ENCODE results near the gene IGFLR1. TPM values are rescaled to one million over a fixed set of nuclear protein-coding genes. Genes with fewer than 3 reads are reported as not detected.
A peak's percentile ranks its signal among the peaks of the same experiment; 100 is the strongest.

Gene IGFLR1
- polyA plus RNA-seq, 1 of the 3 experiments (the other 2 are of a cell fraction), result 5.6 TPM

DNA sequence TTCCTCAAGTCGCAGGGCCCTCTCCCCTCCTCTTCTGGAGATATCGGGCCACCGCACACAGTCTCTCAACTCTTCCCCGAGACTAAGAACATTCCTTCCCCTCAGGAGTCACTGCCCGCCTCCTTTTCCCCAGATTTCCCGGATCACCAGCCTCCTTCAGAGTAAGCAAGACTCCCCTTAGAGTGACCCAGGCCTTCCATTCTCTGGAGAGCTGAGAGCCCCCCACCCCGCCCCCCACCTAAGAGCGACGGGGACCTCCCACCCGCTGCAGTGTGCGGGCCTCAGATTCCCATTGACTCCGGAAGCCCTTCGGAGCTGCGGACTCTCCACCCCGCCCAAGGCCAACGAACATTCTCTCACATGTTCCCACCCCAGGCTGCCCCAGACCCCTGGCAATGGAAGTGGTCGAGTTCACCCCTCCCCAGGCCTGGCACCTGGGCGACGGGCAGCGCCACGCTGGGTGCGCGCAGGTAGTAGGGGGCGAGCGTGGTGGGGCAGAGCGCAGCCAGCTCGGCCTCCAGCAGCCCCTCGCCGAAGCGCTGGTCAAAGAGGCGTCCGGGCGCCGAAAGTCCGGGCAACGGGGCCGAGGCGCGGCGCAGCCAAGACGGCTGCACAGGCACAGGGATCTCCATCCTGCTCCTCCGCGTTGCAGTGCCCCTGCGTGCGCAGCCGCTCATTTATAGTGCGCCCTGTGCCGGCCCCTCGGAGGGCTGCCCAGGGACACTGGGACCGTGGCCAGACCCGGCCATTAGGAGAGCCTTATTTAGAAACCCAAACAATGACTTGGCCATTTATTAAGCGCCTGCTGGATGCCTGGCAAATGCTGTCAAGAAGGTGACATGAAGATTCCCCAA, 14.4 kb upstream of the IGFLR1 start, which contains the start of gene HSPB6:
Gene HSPB6 (minus strand): TSS at position 653 of the 854 bp plus-strand sequence. CDS start 21 bp downstream, at position 632.
- H3K4me3 ChIP-seq (ENCODE audit: low read depth in 2 of 2, low read length in 1 of 2), result peak within 1 kb of the TSS; percentile 87 to 99
- peaks cover 7 to 19% of the 10 kb centered on the region in 2 experiments; a peak in 3 of 4 replicates for H3K4me1 ChIP-seq (ENCODE audit: control insufficient read depth in 1 of 2, insufficient read depth in 2 of 2, low read depth in 1 of 2, low read length in 1 of 2)
- no peak for DNase-seq
- peaks cover 10% of the 10 kb centered on the region for H3F3A ChIP-seq (replicated peaks; ENCODE audit: insufficient read depth)
- H3K27ac ChIP-seq (ENCODE audit: low read depth in 2 of 2, low read length in 1 of 2), result peak within 1 kb of the TSS; percentile 93 to 98
- peaks cover 21 to 29% of the 10 kb centered on the region in 2 experiments for H3K36me3 ChIP-seq (replicated peaks in 1 of 2; ENCODE audit: control insufficient read depth in 1 of 2, insufficient read depth in 2 of 2, low read length in 1 of 2)
- H3K27me3 ChIP-seq (ENCODE audit: insufficient read depth), result no peaks in the 10 kb centered on the region
- TF ChIP-seq RXRA (IDR thresholded peaks at IDR 0.05; ENCODE audit: borderline replicate concordance, low read depth) (no peak), TCF12 (IDR thresholded peaks at IDR 0.05) (no peak), RAD21 (IDR thresholded peaks at IDR 0.05; ENCODE audit: low read length) (no peak), MXI1 (IDR thresholded peaks at IDR 0.05; ENCODE audit: low read depth, low read length) (no peak), YY1 (IDR thresholded peaks at IDR 0.05; ENCODE audit: low read depth) (no peak), EZH2phosphoT487 (IDR thresholded peaks at IDR 0.05; ENCODE audit: borderline replicate concordance, low read depth) (no peak), RCOR1 (IDR thresholded peaks at IDR 0.05; ENCODE audit: low read length) (no peak), POLR2AphosphoS5 (IDR thresholded peaks at IDR 0.05; ENCODE audit: low read depth, low read length) (no peak), RFX5 (IDR thresholded peaks at IDR 0.05; ENCODE audit: low read length) (no peak)
- TF ChIP-seq, protein P1, sequence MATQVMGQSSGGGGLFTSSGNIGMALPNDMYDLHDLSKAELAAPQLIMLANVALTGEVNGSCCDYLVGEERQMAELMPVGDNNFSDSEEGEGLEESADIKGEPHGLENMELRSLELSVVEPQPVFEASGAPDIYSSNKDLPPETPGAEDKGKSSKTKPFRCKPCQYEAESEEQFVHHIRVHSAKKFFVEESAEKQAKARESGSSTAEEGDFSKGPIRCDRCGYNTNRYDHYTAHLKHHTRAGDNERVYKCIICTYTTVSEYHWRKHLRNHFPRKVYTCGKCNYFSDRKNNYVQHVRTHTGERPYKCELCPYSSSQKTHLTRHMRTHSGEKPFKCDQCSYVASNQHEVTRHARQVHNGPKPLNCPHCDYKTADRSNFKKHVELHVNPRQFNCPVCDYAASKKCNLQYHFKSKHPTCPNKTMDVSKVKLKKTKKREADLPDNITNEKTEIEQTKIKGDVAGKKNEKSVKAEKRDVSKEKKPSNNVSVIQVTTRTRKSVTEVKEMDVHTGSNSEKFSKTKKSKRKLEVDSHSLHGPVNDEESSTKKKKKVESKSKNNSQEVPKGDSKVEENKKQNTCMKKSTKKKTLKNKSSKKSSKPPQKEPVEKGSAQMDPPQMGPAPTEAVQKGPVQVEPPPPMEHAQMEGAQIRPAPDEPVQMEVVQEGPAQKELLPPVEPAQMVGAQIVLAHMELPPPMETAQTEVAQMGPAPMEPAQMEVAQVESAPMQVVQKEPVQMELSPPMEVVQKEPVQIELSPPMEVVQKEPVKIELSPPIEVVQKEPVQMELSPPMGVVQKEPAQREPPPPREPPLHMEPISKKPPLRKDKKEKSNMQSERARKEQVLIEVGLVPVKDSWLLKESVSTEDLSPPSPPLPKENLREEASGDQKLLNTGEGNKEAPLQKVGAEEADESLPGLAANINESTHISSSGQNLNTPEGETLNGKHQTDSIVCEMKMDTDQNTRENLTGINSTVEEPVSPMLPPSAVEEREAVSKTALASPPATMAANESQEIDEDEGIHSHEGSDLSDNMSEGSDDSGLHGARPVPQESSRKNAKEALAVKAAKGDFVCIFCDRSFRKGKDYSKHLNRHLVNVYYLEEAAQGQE (IDR thresholded peaks at IDR 0.05; ENCODE audit: low read depth, low read length), result no peak
- TF ChIP-seq, protein P2, sequence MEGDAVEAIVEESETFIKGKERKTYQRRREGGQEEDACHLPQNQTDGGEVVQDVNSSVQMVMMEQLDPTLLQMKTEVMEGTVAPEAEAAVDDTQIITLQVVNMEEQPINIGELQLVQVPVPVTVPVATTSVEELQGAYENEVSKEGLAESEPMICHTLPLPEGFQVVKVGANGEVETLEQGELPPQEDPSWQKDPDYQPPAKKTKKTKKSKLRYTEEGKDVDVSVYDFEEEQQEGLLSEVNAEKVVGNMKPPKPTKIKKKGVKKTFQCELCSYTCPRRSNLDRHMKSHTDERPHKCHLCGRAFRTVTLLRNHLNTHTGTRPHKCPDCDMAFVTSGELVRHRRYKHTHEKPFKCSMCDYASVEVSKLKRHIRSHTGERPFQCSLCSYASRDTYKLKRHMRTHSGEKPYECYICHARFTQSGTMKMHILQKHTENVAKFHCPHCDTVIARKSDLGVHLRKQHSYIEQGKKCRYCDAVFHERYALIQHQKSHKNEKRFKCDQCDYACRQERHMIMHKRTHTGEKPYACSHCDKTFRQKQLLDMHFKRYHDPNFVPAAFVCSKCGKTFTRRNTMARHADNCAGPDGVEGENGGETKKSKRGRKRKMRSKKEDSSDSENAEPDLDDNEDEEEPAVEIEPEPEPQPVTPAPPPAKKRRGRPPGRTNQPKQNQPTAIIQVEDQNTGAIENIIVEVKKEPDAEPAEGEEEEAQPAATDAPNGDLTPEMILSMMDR (IDR thresholded peaks at IDR 0.05), result no peak
- H4K20me1 ChIP-seq (ENCODE audit: insufficient read depth), result peaks cover 4% of the 10 kb centered on the region
- H3K4me2 ChIP-seq, result peak within 1 kb of the TSS; percentile 95
- 93% methylated on average over 46 of the region's 52 CpGs for WGBS (ENCODE audit: low lambda C conversion rate)
- H2AFZ ChIP-seq (ENCODE audit: low read depth), result peak within 1 kb of the TSS; percentile 63; the same call in 1 of the 2 replicates
- no peaks in the 10 kb centered on the region for H3K9me3 ChIP-seq
- ChIA-PET POLR2A (interaction anchor here (0.8 to 1.7 kb wide), 4 partner anchors 9 to 16 kb away, joined by 3 to 11 read pairs (median 4); partner anchors contain the start of genes LIN37 and U2AF1L4), CTCF (interaction anchor here (0.9 to 1.5 kb wide), 2 partner anchors 12 to 63 kb away, joined by 4 to 5 read pairs; partner anchors contain the start of genes PSENEN and U2AF1L4)
- peaks cover 27% of the 10 kb centered on the region for H3K79me2 ChIP-seq (ENCODE audit: insufficient read depth)
- peak within 1 kb of the TSS; percentile 100 for H3K9ac ChIP-seq
- no peaks in the 10 kb centered on the region for H3K9me2 ChIP-seq
